NT2/D1 (cell line): Measurements from ENCODE around the gene NIPAL3.
"Not testable (repeated sequence)": the region's sequence is repeated elsewhere in the genome, so short reads cannot be mapped to it uniquely, and the experiment has no call there.

Experiments
- SUZ12 ChIP-seq: IDR thresholded peaks from 2 replicates; pipeline ENCODE4 v1.6.1; 2011; ENCODE audit not compliant: insufficient read length, insufficient read depth; ENCODE audit errors: extremely low read depth
- YY1 ChIP-seq: IDR thresholded peaks from 2 replicates; pipeline ENCODE4 v1.6.1; 2011; ENCODE audit not compliant: insufficient read length, insufficient read depth
- ZNF274 ChIP-seq: IDR thresholded peaks from 2 replicates; pipeline ENCODE4 v1.6.1; 2011; ENCODE audit warnings: mild to moderate bottlenecking, low read depth, low read length

DNA sequence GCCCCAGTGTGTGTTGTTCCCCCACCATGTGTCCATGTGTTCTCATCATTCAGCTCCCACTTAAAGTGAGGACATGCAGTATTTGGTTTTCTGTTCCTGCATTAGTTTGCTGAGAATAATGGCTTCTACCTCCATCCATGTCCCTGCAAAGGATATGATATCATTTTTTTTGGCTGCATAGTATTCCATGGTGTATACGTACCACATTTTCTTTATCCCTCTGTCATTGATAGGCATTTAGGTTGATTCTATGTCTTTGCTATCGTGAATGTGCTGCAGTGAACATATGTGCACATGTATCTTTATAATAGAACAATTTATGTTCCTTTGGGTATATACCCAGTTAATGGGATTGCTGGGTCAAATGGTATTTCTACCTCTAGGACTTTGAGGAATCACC is 30.8 kb downstream of the NIPAL3 start:
- TF ChIP-seq YY1, ZNF274, SUZ12: not testable (repeated sequence)
